Panc1 (cell line): Measurements from ENCODE around the gene QRICH1. TPM values are rescaled to one million over a fixed set of nuclear protein-coding genes. Genes with fewer than 3 reads are reported as not detected.

Experiments
- ATAC-seq: fragments of 200-7000 bp; cut with Tn5 transposase; 2 replicates; pipeline ENCODE4 v1.9.1; 2020; ENCODE audit warnings: mild to moderate bottlenecking, moderate library complexity
- BruUV-seq: library from RNA; stranded (reverse); fragments of 400-500 nt; replicated peaks from 2 replicates; lab custom pipeline; 2021; lab: Mats Ljungman, UMichigan
- CTCF ChIA-PET: fragments of 300-600 bp; sonication (Branson Sonifier 250); formaldehyde crosslinking; loops from one replicate; lab custom pipeline; 2022; ENCODE audit warnings: antibody characterized with exemption; lab: Charles Lee
- POLR2A ChIA-PET: fragments of 300-600 bp; sonication (Branson Sonifier 250); formaldehyde crosslinking; loops from one replicate; lab custom pipeline; 2022; ENCODE audit warnings: antibody characterized with exemption; lab: Charles Lee
- DNase-seq: peaks from one replicate; pipeline ENCODE4 v3.0.0-alpha.2; 2010; ENCODE audit warnings: low read depth, low spot score
- H3K27ac ChIP-seq: 2 replicates; pipeline ENCODE4 v1.5.1; 2011; ENCODE audit warnings: mild to moderate bottlenecking, low read length, inconsistent platforms
- H3K27me3 ChIP-seq: fragments of 200-500 bp; sonication (Bioruptor generic); 2 replicates; pipeline ENCODE4 v1.6.0; 2014; ENCODE audit warnings: low read length, inconsistent platforms; ENCODE audit not compliant: control insufficient read depth, insufficient read depth
- H3K36me3 ChIP-seq: fragments of 200-500 bp; sonication (Bioruptor generic); 2 replicates; pipeline ENCODE4 v1.5.1; 2014; ENCODE audit warnings: inconsistent platforms, mild to moderate bottlenecking, low read length, moderate library complexity; ENCODE audit not compliant: control insufficient read depth, insufficient read depth
- H3K4me1 ChIP-seq: 2 replicates; pipeline ENCODE4 v1.5.1; 2011; ENCODE audit warnings: inconsistent platforms, mild to moderate bottlenecking, low read length, moderate library complexity; ENCODE audit not compliant: control insufficient read depth, insufficient read depth
- H3K4me3 ChIP-seq, 2 experiments: 2 replicates each; pipeline ENCODE4 v1.5.1; 2011 to 2012; ENCODE audit warnings: low read depth in 2 of 2, low read length in 2 of 2, mild to moderate bottlenecking in 2 of 2, inconsistent platforms in 1 of 2, moderate library complexity in 1 of 2
- H3K9me3 ChIP-seq: fragments of 200-500 bp; sonication (Bioruptor generic); 2 replicates; pipeline ENCODE4 v1.5.1; 2014; ENCODE audit warnings: low read depth, mild to moderate bottlenecking, inconsistent platforms, low read length, moderate library complexity; ENCODE audit not compliant: control insufficient read depth, insufficient read depth
- CTCF ChIP-seq: fragments of 450-650 bp; IDR thresholded peaks from 2 replicates; pipeline ENCODE4 v1.5.1; 2017; ENCODE audit warnings: mild to moderate bottlenecking
- POLR2AphosphoS5 ChIP-seq: IDR thresholded peaks from 2 replicates; pipeline ENCODE4 v1.6.1; 2012; ENCODE audit warnings: mild to moderate bottlenecking, low read depth, low read length, moderate library complexity
- REST ChIP-seq, 2 experiments: IDR thresholded peaks; 2 replicates each; pipeline ENCODE4 v1.6.1; 2011 to 2012; ENCODE audit warnings: low read depth in 2 of 2, control low read depth in 1 of 2, low read length in 1 of 2, mild to moderate bottlenecking in 1 of 2, moderate library complexity in 1 of 2; ENCODE audit not compliant: insufficient read depth in 1 of 2
- SIN3A ChIP-seq: IDR thresholded peaks from 2 replicates; pipeline ENCODE4 v1.6.1; 2012; ENCODE audit warnings: low read depth, mild to moderate bottlenecking, low read length, moderate library complexity, borderline replicate concordance; ENCODE audit not compliant: insufficient read depth
- TCF7L2 ChIP-seq: IDR thresholded peaks from 2 replicates; pipeline ENCODE4 v1.6.1; 2011; ENCODE audit warnings: mild to moderate bottlenecking, low read depth, low read length, inconsistent platforms
- in situ Hi-C: cut with HindIII; loops from 2 replicates; pipeline ENCODE4 v1.10.0; 2016; ENCODE audit warnings: low sequenced_read_pairs, low pct_unique_long_range_greater_than_20kb
- intact Hi-C: fragments of 100-400 bp; cut with micrococcal nuclease; formaldehyde crosslinking; loops from one replicate; pipeline ENCODE4 v1.10.0; 2022; ENCODE audit not compliant: unreplicated experiment
- total RNA-seq: library from RNA; stranded (reverse); gene quantifications from one replicate; pipeline ENCODE4 v1.2.1, GENCODE V29; 2021; ENCODE audit not compliant: unreplicated experiment

QRICH1 gene
- total RNA-seq, 1 experiment from 2014 or later = 79.9 TPM

- in situ Hi-C loops = no loop called here
- Histone ChIP-seq H3K27me3 (no peaks in the 10 kb centered on the region), H3K27ac (no peak overlapping the region), H3K4me3 (no peak overlapping the region), H3K4me1 (no peaks in the 10 kb centered on the region), H3K9me3 (no peaks in the 10 kb centered on the region), H3K36me3 (peaks cover 3% of the 10 kb centered on the region; the same call in 1 of the 2 replicates)
- CTCF ChIA-PET = no interaction called here
- no peak for TF ChIP-seq SIN3A
- TF ChIP-seq TCF7L2 = no peak
- no peak for TF ChIP-seq REST (IDR thresholded peaks at IDR 0.05; ENCODE audit: insufficient read depth in 1 of 2, low read depth in 2 of 2, low read length in 1 of 2)
- TF ChIP-seq CTCF = no peak
- TF ChIP-seq POLR2AphosphoS5 = no peak
- BruUV-seq = no TSS peak
- ATAC-seq (no peak), DNase-seq (no peak)
- intact Hi-C loops = no loop called here
- POLR2A ChIA-PET = no interaction called here
Observed at GRCh38 chr3:49111347-49111746, 17.5 kb upstream of the QRICH1 start.

- Histone ChIP-seq H3K36me3 (peaks cover 3% of the 10 kb centered on the region; the same call in 1 of the 2 replicates), H3K27me3 (no peaks in the 10 kb centered on the region), H3K4me1 (no peaks in the 10 kb centered on the region), H3K27ac (no peak overlapping the region), H3K4me3 (no peak overlapping the region), H3K9me3 (no peaks in the 10 kb centered on the region)
- ATAC-seq = no peak
- in situ Hi-C loops (no loop called here), intact Hi-C loops (no loop called here)
- TF ChIP-seq REST (IDR thresholded peaks at IDR 0.05; ENCODE audit: insufficient read depth in 1 of 2, low read depth in 2 of 2, low read length in 1 of 2) = no peak
- ChIA-PET POLR2A (no interaction called here), CTCF (no interaction called here)
- no peak for DNase-seq
- BruUV-seq = TSS peak; percentile 30
Observed at GRCh38 chr3:49110780-49111179, 16.9 kb upstream of the QRICH1 start.
